Activated CD4-positive, alpha-beta T cell treated with anti-CD3 and anti-CD28 coated beads, Interleukin-2, amount 50 U/mL, for 4 hours (primary cell): ENCODE results near the gene IL5RA.

ENCODE experiments used
- DNase-seq, 2 experiments: peaks; one replicate each; pipeline ENCODE4 v3.0.0-alpha.2; 2020

Gene IL5RA

DNA sequence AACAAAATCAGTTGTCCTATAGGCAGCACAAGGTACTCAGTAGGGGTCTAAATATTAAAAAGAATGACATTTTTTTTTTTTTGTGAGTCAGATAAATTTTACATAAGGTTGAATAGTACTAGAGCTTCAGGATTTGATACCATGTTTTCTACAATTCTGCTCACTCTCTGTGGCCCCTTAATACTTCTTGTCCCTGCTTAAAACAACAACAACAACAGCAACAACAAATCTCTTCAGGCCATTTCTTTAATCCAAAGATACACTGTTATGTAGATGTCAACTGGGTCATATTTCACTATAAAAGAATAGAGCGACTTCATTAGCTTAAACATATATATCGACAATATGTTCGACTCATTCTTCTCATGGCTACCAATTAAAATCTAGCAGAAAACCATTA, 3.0 kb downstream of the IL5RA start:
- no peak for DNase-seq

DNA sequence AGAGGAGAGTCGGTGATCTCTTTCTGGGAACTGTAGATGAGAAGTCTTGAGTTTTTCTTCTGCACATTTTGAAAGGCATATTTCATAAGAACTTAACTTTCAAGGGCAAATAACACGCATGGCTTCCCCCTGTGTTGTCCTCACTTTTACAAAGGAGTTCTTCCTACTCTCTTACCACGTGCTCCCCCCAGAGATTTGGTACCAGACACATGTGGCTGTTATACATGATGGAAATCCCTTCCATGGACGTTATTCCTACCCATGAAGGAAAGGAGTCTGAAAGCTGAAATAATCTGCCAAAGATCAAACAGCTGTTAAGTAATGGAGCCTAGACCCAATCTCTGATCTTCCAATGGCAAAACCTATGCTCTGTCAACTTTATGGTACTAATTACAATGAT, 4.4 kb downstream of the IL5RA start:
- DNase-seq: no peak

DNA sequence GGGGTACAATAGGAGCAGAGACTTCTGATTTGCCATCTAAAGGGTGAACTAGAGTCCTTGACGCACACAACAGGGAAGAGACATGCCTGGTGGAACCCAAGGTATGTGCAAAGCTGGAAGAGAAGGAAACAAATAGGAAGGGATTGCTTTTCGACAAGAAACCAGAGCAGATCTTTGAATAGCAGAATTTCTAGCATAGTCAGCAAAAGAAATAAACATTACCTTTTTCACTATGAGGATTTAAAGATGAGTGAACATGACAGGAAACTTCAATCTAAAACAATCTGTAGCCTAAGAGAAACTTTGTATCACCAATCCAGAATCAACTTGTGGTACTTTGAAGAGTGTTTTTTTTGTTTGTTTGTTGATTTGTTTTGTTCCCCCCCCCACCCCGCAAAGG, 4.9 kb downstream of the IL5RA start:
- no peak for DNase-seq

- no peak for DNase-seq
Measured at GRCh38 chr3:3102751-3103150, 7.4 kb downstream of the IL5RA start.

DNA sequence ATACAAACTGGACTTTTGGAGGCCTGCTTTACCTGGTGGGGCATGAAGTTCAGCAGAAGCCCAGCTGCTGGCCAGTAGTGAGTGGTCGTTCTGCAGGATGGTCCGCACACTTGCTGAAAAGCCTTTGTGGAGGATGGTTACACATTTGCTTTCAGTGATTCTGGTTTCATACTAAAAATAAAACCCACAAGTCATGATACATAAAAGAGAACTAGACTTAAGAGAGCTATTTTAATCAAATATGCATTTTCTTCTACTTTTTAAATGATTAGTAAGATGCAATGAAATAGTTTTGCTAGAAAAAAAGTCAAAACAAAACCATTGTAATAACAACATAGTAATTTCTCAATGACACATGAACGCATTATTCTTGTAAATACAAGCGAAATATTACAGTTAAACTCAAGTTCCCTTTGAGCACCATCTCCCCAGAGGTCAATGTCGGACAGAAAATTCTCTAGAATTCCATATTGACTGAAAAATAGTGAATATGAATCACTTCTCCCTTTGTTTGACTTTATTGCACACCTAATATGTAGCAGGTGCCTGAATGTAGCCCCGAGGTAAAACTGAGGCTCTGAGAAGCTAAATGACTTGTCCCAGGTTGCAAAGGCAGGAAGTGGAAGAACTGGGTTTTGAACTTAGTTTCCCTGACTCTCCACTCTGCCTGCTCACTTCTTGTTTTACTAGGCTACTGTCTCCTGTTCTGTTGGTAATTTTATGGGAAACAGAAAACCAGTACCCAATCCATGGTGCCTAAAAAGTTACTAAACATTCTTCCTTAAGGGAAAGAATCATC, 8.3 kb downstream of the IL5RA start:
- DNase-seq: no peak

DNA sequence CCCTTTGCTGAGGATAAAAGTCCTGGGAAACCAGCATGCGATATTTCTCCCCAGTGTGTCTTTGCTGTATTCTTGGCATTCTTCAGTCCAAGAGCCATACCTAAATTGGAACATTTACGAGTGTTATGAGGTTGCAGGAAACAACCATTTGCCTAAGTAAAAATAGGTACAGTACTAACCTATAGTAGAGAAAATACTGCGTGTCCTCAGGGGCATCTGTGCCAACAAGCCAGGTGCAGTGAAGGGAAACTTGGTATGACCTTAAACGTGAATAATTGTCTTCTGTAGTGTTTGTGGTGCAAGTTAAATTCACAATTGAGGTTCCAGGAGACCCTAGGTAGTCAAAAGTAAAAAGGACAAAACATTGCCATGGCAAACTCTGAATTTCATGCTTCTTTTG, 12.2 kb downstream of the IL5RA start:
- DNase-seq: no peak

- no peak for DNase-seq
Measured at GRCh38 chr3:3089017-3089416, 21.2 kb downstream of the IL5RA start.

DNA sequence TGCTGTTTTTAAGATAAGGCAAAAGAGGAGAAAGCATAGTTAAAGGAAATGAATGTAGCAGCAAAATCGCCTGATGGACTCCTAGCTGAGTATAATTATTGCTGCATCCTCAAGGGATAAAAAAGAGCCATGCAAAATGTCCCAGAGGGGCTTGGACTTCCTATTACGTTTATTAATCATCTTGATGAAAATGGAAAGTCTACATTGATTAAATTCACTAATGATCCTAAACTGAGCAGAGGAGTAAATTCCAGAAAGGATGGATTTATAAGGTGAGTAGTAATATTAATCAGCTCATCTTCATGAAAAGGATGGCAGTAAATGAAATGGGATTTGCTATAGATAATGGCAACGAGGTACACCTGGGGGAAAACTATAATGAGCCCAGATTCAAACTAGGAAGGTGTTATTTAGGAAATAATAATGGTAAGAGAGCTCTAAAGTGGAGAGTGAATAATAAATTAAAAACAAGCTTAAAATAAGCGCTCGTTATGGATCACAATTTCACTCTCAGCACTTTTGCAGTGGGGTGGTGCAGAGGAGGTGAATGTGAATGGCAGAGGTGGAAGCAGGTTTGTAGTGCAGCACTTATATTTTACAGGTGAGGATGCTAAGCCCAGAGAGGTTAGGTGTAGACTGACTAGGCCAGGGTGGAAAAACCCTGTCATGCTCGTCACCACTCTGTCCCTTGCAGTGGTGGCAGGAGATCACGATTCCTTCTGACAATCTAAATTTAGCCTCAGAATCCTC, 22.3 kb downstream of the IL5RA start:
- no peak for DNase-seq

- no peak for DNase-seq
Measured at GRCh38 chr3:3087279-3087678, 22.9 kb downstream of the IL5RA start.

- no peak for DNase-seq
Measured at GRCh38 chr3:3086239-3086638, 23.9 kb downstream of the IL5RA start.

DNA sequence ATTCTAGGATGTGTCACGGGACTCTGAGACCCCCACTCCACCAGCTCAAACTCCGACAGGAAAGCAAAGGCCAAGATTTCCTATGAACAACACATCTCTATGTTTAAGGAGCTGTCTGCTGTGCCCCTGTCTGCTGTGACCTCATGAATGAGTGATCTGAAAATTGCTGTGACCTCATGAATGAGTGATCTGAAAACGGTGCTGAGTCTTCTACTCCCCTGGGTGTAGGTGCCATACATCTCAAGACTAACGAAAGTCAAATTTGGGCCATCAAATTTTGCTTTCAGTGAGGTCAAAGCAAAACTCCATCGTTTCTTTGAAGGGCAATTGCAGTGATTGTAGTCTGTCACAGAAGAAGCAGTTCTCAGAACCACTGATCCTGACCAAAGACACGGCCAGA, 24.4 kb downstream of the IL5RA start:
- no peak for DNase-seq

GRCh38 chr3:3084890-3085289, 25.3 kb downstream of the IL5RA start:
- DNase-seq: no peak

GRCh38 chr3:3082234-3082924, 27.8 kb downstream of the IL5RA start:
- no peak for DNase-seq

GRCh38 chr3:3081381-3082233, 28.6 kb downstream of the IL5RA start:
- DNase-seq: no peak

- no peak for DNase-seq
Measured at GRCh38 chr3:3080309-3080708, 29.9 kb downstream of the IL5RA start.

DNA sequence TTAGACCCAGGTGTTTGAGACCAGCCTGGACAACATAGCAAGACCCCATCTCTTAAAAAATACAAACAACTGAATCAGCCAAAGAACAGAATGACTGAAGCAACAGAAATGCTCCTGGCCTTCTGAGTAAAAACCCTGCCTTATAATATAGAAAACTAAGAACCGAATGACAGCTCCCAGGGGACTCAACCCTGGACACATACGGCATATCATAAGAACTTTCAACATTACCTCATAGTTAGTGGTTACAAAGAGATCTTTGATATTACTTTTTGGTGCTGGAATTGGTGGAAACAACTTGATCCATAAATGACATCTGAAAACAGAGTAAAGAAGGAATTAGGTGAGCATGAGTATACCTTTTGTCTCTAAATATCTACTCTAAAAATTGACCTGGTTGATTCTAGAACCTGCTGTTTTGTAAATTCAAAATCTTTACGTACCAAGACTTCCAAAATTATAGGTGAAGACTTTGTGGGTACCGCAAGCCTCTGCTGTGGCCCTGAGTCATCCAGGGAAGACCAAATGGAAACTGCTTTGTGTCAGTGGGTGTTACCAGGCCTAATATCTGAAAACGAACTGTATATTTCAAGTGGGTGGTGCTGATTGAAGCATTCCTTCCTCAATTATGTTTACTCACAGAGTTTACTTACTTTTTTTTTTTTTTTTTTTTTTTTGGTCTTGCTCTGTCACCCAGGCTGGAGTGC, 35.5 kb downstream of the IL5RA start:
- no peak for DNase-seq

DNA sequence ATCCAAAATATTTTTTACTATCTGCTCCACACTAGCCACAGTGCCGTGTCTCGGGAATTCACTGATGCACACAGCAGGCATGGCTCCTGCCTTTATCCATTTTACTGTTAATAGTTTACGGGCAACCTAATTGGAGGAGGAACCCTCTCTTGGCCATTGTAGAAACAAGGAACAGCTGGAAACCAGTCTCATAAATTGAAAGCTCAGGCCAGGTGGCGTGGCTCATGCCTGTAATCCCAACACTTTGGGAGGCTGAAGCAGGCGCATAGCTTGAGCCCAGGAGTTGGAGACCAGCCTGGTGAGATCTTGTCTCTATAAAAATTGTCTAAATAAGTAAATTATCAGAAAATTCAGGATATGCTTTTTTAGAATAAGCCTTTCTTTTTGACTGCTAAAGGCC, 39.0 kb downstream of the IL5RA start:
- DNase-seq: no peak

- no peak for DNase-seq
Measured at GRCh38 chr3:3069723-3070122, 40.5 kb downstream of the IL5RA start.

GRCh38 chr3:3068358-3068881, 41.8 kb downstream of the IL5RA start:
- no peak for DNase-seq

DNA sequence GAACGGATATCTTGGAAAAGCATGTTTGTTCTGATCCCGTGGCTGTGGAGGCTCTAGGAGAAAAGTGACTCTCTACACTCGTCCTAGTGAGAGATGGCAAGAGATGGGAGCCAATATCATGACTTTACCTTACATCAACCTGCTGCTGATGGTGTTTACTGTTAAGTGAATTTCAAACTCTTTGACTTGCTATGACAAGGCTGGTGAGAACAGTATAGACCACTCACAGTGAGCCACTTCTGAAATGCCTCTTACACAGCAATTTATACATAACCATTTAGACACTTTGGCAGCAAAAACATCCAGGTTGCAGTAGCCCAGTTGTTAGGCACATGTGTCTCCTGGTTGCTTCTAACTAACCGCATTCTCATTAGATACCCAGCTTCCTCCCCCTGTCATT, 43.3 kb downstream of the IL5RA start:
- DNase-seq: no peak

- DNase-seq: no peak
Measured at GRCh38 chr3:3066378-3066777, 43.8 kb downstream of the IL5RA start.

- no peak for DNase-seq
Measured at GRCh38 chr3:3065876-3066275, 44.3 kb downstream of the IL5RA start.
